GM11168 (cell line): ENCODE measurements around the gene GHRHR.

Experiments used
- in situ Hi-C: fragments of 300-500 bp; cut with MboI; formaldehyde crosslinking; loops from one replicate; pipeline ENCODE4 v1.12.0; 2022; ENCODE audit warnings: low sequenced_read_pairs; ENCODE audit not compliant: unreplicated experiment

GHRHR gene

DNA sequence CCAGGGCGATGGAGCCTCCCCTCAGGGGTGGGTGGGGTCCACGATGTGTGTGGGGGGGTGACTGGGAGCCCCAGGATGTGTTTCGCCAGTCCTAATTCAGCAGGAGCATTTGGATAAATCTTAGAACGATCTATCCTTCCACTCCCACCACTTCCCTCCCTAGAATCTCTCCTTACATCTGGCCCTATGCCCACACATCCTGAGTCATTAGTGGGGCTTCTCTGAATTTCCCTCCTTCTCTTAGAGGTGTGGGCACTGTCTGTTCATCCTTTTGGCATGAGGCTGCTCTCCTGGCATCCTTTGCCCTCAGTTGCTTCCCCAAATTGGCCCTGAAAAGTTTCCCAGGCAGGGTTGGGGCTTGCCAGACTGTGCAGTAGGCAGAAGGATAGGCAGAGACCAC lies 1.6 kb downstream of the GHRHR start:
- in situ Hi-C loops: no loop called here

DNA sequence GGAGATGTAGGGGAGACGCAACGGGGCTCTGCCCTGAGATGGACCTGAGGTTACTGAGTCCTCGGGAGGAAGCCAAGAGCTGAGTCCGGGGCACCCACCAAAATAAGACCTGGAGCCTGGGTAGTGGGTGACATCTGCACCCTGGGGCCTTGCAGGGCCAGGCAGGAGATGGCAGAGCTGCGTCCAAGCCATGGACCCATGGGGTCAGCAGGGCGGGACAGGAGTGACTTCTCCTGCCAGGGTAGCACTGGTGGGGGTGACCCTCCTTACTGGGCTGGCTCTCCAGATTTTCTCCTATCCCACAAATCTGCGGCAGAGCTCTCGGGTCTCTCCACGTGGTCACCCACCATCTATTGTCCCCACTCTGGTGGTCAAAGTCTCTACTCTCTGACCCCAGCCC lies 2.1 kb downstream of the GHRHR start:
- in situ Hi-C loops: no loop called here

DNA sequence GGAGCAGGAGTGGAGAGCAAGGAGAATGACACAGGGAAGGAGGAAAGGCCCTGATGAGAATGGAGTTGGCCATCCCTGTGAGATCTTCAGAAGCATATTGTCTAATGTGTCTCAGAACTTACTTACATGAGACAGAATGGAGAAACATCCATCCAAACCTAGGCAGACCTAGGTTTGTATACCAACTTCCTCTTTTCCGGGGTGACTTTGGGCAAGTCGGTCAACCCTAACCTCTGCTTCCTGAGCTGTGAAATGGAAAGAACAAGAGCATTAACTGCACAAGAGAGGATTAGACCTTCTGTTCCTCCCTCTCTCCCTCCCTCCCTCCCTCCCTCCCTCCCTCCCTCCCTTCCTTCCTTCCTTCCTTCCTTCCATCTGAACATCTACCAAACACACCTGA lies 4.5 kb downstream of the GHRHR start:
- in situ Hi-C loops: no loop called here

DNA sequence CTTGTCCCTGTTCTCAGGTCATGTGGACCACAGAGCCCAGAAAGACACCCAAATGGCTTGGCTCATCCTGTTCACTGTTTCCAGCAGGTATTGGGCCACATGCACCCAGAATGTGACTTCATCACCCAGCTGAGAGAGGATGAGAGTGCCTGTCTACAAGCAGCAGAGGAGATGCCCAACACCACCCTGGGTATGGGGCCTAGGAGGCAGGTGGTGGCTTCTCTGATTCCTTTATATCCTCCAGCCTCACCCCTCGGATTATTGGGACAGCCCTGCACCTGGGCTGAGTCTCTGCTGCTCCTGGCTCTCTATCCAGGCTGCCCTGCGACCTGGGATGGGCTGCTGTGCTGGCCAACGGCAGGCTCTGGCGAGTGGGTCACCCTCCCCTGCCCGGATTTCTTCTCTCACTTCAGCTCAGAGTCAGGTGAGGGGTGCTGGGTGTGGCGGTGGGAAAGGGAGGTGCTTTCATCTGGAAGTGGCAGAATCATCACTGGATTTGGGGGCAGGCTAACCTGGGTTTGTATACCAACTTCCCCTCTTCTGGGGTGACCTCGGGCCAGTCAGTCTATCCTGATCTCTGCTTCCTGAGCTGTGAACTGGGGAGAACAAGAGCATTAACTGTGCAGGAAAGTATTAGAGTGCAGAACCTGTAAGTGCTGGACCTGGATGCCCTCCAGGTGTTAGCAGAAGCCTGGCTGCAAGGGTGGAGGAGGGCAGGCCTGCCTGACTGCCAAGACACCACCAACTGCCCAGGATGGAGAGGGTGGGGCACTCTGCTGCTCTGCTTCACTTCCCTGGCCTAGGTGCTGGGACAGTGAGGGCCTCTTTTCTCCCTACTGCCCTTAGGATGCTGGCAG lies 5.2 kb downstream of the GHRHR start:
- in situ Hi-C loops: no loop called here

DNA sequence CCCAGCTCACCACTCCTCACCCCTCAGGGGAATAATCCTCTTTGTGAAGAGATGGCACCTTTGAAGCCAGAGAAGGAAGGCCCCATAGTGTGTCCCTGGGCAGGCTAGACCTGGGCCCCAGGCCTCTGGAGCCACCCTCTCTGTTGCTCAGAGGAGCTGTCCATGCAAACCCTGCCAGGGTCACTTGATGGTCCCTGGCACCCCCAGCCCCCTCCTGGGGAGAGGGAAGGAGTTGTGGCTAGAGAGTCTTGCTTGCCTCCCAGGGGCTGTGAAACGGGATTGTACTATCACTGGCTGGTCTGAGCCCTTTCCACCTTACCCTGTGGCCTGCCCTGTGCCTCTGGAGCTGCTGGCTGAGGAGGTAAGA lies 5.8 kb downstream of the GHRHR start:
- in situ Hi-C loops: no loop called here

DNA sequence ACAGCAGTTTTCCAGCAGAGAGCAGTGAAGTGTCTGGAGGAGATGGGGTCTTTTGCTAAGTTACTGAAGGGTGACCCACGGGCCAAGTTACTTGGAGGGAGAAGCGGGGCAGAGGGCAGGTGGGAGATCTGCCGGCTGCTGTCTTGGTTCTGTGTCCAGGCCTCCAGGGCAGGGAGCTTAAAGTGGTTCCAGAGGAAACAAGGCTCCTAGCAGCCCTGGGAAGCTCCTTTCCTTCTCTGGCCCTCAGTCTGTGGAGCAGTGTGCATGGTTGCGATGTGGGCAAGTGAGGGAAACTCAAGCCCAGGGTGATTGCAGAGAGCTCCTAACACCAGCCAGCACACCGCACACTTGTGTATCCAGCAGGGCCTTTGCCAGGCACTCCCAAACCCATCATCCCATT lies 6.3 kb downstream of the GHRHR start:
- in situ Hi-C loops: loop anchor here (5.0 kb wide), 1 partner anchor 168 kb away; no protein-coding TSS in a partner anchor

DNA sequence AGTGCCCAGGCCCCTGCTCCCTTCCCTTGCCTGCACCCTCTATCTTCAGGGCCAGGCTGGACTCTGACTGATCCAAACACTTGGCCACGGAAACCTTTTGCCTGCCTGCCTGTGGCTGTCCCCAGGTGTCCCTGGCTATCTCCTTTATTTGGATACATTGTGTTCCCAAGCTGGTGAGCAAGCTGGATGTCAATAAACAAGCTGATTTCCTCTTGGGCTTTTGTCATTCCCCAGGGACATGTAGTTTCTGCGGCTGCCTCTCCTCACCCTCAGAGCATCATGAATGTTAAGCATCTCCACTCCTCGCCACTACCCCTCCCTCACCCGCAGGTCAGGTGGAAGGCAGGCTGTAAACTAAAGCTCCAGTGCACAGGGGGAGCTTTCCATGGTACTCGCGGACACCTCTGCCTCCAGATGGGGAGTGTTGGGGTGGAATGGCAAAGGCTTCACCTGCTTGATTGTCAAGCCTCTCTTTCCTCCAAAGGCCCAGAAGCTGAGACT lies 6.9 kb downstream of the GHRHR start:
- in situ Hi-C loops: loop anchor here (5.0 kb wide), 1 partner anchor 168 kb away; no protein-coding TSS in a partner anchor

DNA sequence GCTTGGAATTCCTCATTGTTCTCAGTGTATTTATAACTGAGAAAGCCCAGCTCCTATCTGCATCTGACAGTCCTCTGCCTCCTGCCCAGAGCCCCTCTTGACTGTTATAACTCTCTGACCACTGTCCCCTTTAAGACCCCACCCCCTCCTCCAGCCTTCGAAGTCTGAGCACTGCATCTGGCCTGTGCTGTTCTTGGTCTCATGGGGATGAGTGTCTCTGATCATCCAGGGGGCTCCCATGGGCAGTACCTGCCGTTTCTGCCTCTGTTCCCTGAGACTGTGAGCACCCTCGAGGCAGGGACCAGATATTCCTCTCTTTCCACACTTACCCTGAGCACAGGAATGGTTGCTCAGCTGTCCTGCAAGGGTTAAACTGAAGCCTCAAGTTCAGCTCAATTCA lies 7.7 kb downstream of the GHRHR start:
- in situ Hi-C loops: loop anchor here (5.0 kb wide), 1 partner anchor 169 kb away; no protein-coding TSS in a partner anchor

DNA sequence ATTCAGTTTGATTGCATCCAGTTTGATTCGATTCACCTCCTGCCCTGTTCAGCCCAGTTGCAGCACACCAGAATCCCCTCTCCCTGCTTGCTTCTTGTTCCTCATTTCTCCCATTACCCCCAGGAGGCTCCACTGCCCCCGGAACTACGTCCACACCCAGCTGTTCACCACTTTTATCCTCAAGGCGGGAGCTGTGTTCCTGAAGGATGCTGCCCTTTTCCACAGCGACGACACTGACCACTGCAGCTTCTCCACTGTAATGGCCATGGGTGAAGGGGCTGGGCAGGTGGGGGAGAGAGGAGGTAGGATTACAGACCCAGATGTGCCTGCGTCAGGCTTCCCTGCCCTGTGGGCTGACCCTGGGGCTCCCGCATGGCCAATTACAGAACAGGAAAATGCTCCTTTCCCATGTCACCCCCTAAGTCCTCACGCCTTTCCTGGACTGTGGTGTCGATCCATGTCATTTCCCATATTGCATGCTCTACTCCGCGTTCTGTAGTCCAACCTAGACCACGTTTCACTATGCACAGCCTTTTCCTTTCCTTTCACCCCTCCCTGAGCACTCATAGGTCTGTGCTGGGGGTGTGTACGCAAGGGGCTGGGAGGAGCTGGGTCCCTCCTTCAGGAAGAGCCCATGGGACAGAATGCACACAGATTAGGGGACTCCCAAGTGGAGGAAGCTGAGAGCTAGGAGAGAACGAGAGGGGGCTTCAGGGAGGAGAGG lies 8.2 kb downstream of the GHRHR start:
- in situ Hi-C loops: loop anchor here (5.0 kb wide), 1 partner anchor 170 kb away; no protein-coding TSS in a partner anchor

DNA sequence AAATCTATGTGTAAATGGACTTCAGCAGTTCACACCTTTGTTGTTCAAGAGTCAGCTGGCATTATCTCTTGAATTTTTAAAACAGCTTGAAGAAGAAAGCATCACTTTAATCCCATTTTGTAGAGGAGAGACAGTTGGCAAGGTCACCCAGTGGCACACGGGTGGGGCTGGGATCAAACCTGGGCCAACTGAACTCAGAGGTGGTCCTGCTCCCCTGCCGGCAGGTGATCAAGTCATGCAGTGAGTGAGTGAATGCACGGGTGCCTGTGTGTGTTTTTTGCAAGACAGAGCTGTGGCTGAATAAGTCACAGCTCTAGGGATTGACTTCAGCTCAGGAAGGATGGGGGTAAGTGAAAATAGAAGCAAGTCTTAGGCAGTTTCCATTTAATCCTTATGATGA lies 9.5 kb downstream of the GHRHR start:
- in situ Hi-C loops: loop anchor here (5.0 kb wide), 1 partner anchor 171 kb away; no protein-coding TSS in a partner anchor

DNA sequence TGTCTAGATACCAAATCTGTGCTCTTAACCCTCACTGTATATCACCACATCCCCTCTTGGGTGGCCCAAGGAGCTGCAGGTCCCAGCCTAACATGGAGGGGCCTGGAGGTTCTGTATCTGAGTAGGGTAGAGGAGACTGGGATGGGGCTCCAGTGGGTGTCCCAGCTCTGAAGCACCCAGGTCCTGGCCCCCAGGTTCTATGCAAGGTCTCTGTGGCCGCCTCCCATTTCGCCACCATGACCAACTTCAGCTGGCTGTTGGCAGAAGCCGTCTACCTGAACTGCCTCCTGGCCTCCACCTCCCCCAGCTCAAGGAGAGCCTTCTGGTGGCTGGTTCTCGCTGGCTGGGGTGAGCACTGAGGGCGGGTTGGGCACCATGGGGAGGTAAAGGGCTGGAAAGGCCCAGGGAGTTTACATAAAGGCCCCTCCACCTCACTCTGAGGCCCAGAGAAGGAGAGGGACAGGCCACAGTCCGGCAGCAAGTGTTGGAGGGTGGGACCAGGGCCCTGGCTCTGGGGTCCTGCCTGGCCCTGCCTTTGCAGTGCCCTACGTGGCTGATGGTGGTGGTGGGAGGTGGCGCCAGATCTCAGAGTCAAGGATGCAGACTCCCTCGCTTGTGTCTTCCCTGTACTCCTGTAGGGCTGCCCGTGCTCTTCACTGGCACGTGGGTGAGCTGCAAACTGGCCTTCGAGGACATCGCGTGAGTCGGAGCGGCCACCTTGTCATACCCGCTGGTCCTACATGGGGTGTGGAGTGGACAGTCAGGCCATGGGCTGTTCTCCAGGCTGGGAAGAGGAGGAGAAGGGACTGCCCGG lies 10.2 kb downstream of the GHRHR start:
- in situ Hi-C loops: loop anchor here (5.0 kb wide), 1 partner anchor 172 kb away; no protein-coding TSS in a partner anchor

DNA sequence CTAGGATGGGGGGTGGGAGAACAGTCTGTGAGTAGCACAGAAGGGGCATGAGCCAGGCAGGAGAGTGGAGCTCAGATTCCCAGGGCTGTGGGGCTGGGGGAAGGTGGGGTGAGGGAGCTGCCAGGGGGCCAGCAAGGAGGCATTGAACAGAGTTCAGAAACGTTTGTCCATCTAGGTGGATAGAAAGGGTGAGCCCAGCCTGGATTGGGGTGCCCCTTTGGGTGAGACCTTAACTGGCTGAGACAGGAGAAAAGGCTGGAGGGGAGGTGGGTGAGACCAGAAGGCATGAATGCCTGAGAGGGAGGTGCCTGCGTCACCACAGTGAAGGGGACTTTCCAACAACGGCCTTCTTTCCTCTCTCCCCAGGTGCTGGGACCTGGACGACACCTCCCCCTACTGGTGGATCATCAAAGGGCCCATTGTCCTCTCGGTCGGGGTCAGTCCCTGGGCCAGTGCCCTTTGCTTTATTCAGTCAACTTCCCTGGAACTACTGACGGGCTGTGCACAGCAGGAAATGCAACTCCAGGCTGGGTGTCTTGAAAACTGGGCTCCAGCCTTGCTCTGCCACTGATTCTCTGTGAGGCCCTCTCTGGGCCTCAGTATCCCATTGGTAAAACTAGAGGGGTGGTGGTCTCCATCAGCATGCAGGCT lies 11.0 kb downstream of the GHRHR start:
- in situ Hi-C loops: loop anchor here (5.0 kb wide), 2 partner anchors 153 to 172 kb away; no protein-coding TSS in a partner anchor

DNA sequence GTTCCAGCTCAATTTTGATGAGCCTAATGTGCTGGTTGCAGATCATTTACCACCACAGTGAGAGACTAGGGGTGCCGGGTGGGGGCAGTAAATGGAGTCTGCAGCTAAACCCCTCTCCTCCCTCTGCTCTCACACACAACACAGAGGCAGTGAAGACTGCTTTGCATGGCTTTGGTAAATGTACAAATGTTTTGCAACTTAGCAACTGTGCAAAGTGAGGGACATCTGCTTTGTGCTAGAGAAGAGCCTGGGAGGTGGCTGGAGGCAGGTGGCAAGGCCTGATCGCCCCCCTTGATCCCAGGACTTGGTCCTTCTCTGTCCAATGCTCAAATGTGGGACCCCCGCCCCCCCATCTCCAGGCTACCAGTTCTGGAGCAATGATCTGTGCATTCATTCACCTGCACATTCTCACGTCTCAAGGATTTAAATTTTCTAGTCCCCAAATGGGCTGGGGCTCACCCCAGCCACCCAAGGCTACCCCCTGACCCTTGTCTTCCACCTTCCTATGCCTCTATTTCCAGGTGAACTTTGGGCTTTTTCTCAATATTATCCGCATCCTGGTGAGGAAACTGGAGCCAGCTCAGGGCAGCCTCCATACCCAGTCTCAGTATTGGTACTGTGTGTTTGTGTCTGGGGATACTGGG lies 11.6 kb downstream of the GHRHR start:
- in situ Hi-C loops: loop anchor here (5.0 kb wide), 1 partner anchor 152 kb away; no protein-coding TSS in a partner anchor

DNA sequence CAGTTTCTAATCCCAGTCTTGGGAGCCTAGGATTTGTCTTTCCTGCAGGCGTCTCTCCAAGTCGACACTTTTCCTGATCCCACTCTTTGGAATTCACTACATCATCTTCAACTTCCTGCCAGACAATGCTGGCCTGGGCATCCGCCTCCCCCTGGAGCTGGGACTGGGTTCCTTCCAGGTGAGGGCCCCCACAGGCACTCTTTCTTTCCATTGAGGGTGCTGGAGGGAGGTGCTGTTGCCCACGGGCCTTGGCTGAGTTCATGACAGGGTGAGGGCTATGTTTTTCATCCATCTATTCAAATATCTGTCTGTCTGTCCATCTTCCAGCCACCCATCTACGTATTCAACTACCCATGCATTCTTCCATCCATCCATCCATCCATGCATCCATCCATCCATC lies 12.6 kb downstream of the GHRHR start:
- in situ Hi-C loops: loop anchor here (5.0 kb wide), 1 partner anchor 151 kb away; no protein-coding TSS in a partner anchor

DNA sequence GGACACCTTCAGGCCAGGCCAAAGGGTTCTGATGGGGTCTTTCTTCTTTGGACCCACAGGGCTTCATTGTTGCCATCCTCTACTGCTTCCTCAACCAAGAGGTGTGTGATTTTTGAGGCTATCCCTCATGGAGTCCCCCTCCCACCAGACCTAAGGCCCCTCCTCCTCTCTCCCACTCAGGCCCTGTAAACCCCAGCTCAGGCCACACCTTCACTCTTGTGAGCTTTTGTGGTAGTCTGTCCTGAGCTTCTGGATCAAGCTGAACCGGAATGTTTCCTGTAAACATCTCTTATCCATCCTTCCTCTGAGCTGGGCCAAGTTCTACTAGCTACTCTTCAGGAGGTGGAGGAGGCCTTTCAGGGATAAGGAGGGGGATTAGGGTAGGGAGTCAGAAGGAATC lies 13.5 kb downstream of the GHRHR start:
- in situ Hi-C loops: loop anchor here (5.0 kb wide), 1 partner anchor 150 kb away; no protein-coding TSS in a partner anchor

DNA sequence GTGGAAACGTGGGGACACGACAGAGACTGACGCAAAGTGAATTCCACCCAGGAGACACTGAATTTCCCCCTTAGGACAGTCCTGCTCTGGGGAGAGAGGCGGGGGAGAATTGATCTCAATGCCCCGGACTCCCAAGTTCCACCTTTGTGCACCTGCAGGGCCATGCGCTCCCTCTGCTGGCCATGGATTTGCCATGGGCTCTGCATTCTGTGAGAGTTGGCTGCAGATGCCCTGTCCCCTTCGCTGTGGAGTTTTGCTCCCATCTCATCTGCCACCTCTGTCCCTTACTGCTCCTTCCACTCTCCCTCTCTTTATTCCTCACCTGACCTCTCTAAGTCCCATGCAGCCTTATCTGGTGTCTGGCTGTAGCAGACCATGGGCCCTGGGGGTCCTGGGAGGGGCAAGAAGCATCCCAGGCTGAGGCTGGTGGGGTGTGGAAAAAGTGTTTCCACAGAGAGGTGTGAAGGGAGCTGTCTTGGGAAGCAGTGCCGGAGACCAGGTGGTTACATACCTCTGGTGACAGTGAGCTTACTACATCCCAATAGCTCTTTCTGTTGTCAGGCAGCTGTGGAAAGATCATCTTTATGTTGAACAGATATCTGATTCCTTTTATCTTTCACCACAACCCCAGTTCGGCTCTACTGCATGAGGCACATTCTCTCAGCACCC lies 14.3 kb downstream of the GHRHR start:
- in situ Hi-C loops: loop anchor here (5.0 kb wide), 1 partner anchor 149 kb away; no protein-coding TSS in a partner anchor

DNA sequence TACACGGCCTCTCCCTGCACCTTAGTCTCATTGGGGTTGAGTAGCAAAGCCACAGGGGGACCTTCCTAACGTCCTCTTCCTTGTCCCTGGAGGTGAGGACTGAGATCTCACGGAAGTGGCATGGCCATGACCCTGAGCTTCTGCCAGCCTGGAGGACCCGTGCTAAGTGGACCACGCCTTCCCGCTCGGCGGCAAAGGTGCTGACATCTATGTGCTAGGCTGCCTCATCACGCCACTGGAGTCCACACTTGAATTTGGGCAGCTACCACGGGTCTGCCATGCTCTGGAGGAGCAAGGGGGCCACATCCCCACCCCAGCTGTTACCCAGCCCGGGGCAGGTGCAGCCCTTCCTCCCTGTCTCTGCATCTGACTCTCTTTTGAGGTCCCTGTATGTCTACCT lies 15.3 kb downstream of the GHRHR start:
- in situ Hi-C loops: loop anchor here (5.0 kb wide), 1 partner anchor 148 kb away; no protein-coding TSS in a partner anchor

DNA sequence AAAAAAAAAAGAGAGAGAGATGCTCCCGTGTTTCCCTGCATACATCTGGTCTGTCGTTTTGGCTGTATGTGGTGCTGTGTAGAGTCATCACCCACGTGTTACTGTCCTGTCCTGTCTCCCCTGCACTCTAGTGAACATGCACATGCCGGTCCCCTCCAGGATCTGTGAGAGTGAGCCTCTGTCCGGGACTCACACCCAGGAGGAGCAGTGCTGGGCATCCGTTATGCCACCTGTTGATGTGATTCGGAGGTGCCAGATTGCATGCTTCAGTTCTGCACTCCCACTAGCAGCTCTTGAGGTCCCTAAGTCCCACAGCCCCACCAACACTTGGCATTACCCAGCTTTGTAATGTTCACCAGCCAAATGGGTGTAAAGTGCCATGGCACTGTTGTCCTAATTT lies 16.4 kb downstream of the GHRHR start:
- in situ Hi-C loops: no loop called here
